ENCODE results near the gene OR2H2. TPM values are rescaled to one million over a fixed set of nuclear protein-coding genes. Genes with fewer than 3 reads are reported as not detected.
A peak's percentile ranks its signal among the peaks of the same experiment; 100 is the strongest.

Gene OR2H2
- total and polyA plus RNA-seq, 2 donors (not counting 1 experiment from before 2014, with no cell fraction given), result not detected

DNA sequence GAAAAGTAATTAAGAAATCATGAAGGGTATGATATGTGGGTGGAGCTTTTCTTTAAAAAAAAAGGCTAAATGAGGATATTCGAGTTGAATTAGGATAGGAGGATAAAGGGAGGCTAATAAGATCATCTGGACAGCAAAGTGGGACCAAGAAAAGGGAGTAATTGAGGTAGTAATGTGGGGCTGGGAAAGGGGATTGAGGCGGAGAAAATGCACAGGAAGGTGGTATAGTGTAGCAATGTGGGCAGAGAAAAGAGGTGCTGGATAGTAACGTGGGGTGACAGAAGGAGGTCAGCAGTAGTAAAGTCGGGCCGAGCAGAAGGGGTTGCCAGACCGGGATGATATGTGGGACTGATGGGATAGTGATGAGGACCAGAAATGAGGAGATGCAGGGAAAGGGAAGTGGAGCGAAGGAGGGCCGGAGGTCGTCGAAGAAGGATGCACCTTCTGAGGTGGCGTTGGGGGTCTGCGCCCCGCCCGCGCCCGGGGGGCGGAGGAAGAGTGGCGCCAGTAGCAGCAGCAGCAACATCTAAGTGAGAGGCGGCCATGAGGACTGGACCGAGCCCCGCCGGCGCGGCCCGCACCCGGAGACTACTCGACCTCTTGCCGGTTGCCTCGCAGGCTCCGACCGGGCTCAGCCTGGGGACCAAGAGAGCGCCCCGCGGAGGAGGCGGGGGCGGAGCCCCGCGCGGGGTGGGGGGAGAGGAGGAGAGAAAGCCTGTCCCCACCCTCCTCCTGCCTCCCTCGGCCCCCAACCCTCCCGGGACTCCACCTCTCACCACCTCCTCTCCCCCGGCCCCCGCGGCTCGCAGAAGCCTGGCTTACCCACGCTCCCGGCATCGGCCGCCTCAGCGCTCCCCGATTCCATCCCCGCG, 47.2 kb downstream of the OR2H2 start:
- H3K9ac ChIP-seq (ENCODE audit: low read length), result peak overlapping the region; percentile 91
- intact Hi-C loops (cut with micrococcal nuclease), result no loop called here

More for the DNA sequence above, 47.2 kb downstream of the OR2H2 start:
- Mint-ChIP-seq H3K27ac (peak overlapping the region; percentile 82), H3K4me3 (peak overlapping the region; percentile 87), H3K27me3 (no peaks in the 10 kb centered on the region), H3K4me1 (peaks cover 68% of the 10 kb centered on the region), H3K9me3 (ENCODE audit: insufficient read depth) (no peaks in the 10 kb centered on the region)
- ATAC-seq (ENCODE audit: low read depth) (peak; percentile 63), DNase-seq (peak; percentile 85)
- Histone ChIP-seq H3K4me1 (ENCODE audit: control insufficient read depth in 2 of 2, insufficient read depth in 2 of 2, low read length in 2 of 2) (peaks cover 33 to 69% of the 10 kb centered on the region in 2 donors), H3K27me3 (replicated peaks in 1 of 4; ENCODE audit: control extremely low read depth in 1 of 4, control insufficient read depth in 3 of 4, insufficient read depth in 4 of 4, low read length in 3 of 4) (no peaks in the 10 kb centered on the region), H2AFZ (ENCODE audit: insufficient read depth, low read depth, low read length, poor library complexity, severe bottlenecking) (peak overlapping the region; percentile 98), H3K27ac (ENCODE audit: low read length in 2 of 2) (peak overlapping the region in 1 of 2 donors; percentile 86), H3K36me3 (replicated peaks in 1 of 2; ENCODE audit: control extremely low read depth in 1 of 2, control insufficient read depth in 1 of 2, extremely low read depth in 1 of 2, insufficient read depth in 2 of 2, low read length in 1 of 2) (peaks cover 0 to 6% of the 10 kb centered on the region in 2 experiments), H3K9me3 (ENCODE audit: control extremely low read depth in 1 of 3, control insufficient read depth in 2 of 3, insufficient read depth in 1 of 3, low read length in 2 of 3) (no peaks in the 10 kb centered on the region), H4K20me1 (ENCODE audit: control insufficient read depth, insufficient read depth, low read length, poor library complexity, severe bottlenecking) (peaks cover 22% of the 10 kb centered on the region), H3K79me2 (ENCODE audit: control insufficient read depth, insufficient read depth, low read length) (peaks cover 15% of the 10 kb centered on the region), H3K4me2 (replicated peaks; ENCODE audit: low read depth, low read length, poor library complexity, severe bottlenecking) (peak overlapping the region; percentile 98), H3K4me3 (ENCODE audit: control extremely low read depth in 1 of 5, extremely low read depth in 1 of 5, insufficient read depth in 1 of 5, low read depth in 2 of 5, low read length in 4 of 5) (peak overlapping the region in 4 of 5 experiments; percentile 90 to 96 (median 94))
- 4% methylated on average over 44 of the region's 53 CpGs for WGBS (ENCODE audit: insufficient coverage)
- TF ChIP-seq, protein P1, sequence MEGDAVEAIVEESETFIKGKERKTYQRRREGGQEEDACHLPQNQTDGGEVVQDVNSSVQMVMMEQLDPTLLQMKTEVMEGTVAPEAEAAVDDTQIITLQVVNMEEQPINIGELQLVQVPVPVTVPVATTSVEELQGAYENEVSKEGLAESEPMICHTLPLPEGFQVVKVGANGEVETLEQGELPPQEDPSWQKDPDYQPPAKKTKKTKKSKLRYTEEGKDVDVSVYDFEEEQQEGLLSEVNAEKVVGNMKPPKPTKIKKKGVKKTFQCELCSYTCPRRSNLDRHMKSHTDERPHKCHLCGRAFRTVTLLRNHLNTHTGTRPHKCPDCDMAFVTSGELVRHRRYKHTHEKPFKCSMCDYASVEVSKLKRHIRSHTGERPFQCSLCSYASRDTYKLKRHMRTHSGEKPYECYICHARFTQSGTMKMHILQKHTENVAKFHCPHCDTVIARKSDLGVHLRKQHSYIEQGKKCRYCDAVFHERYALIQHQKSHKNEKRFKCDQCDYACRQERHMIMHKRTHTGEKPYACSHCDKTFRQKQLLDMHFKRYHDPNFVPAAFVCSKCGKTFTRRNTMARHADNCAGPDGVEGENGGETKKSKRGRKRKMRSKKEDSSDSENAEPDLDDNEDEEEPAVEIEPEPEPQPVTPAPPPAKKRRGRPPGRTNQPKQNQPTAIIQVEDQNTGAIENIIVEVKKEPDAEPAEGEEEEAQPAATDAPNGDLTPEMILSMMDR (IDR thresholded peaks at IDR 0.05), result no peak
- no peak for TF ChIP-seq EZH2 (IDR thresholded peaks at IDR 0.05; ENCODE audit: borderline replicate concordance, insufficient read depth, low read depth, low read length, poor library complexity, severe bottlenecking)
- CTCF ChIA-PET, result interaction anchor here (1.7 to 13.5 kb wide), 2 partner anchors 13 to 19 kb away, joined by 5 to 226 read pairs; no protein-coding TSS in a partner anchor
- POLR2A ChIA-PET, result interaction anchor here (0.5 to 3.1 kb wide), 6 partner anchors 18 to 1552 kb away, joined by 4 to 30 read pairs (median 6); partner anchors contain the start of gene ZNF165

Measured in B cell (primary cell).